Stimulated activated naive CD4-positive, alpha-beta T cell (primary cell): ENCODE data around the gene CYB5R4.
"Not testable (repeated sequence)": the region's sequence is repeated elsewhere in the genome, so short reads cannot be mapped to it uniquely, and the experiment has no call there.

Experiments
- DNase-seq, 6 experiments: peaks; one replicate each; lab custom pipeline; 2025; lab: John Stamatoyannopoulos, UW

The CYB5R4 gene

DNA sequence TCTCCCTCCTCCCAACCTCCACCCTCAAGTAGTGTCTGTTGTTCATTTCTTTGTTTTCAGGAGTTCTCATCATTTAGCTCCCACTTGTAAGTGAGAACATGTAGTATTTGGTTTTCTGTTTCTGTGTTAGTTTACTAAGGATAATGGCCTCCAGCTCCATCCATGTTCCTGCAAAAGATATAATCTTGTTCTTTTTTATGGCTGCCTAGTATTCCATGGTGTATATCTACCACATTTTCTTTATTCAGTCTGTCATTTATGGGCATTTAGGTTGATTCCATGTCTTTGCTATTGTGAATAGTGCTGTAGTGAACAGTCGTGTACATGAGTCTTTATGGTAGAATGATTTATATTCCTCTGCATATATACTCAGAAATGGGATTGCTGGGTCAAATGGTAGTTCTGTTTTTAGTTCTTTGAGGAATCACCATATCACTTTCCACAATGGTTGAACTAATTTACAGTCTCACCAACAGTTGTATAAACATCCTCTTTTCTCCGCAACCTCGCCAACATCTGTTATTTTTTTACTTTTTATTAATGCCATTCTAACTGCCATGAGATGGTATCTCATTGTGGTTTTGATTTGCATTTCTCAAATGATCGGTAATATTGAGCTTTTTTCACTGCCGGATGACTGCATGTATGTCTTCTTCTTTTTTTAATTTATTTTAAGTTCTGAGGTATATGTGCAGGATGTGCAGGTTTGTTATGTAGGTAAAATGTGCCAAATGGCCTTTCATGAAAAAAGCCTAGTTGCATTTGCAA lies 48.3 kb downstream of the CYB5R4 start:
- DNase-seq = not testable (repeated sequence)

- DNase-seq = no peak
These were observed 49.3 kb downstream of the CYB5R4 start for GRCh38 chr6:83908813-83909212.

- no peak for DNase-seq
These were observed 51.8 kb downstream of the CYB5R4 start for GRCh38 chr6:83911278-83911677.

GRCh38 chr6:83914953-83915352 lies 55.5 kb downstream of the CYB5R4 start:
- DNase-seq = no peak

- DNase-seq = no peak
These were observed 57.5 kb downstream of the CYB5R4 start for GRCh38 chr6:83917001-83917400.

DNA sequence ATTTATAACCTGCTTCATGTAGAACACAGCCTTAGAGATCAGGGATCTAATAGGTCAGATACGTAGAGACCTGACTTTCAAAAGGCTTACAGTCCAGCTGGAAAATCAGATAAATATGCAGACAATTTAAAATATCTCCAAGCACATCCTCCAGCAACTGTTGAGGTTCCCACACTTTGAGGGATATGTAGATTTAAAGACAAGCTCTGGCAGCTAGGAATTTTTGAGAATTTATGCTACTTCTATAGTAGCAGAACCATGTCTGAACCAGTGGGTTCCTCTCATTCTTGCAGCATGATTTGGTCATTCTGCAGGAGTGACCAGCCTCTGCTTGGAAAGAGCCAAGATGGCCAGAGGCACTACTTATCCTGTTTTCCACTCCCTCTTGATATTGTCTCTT lies 60.5 kb downstream of the CYB5R4 start:
- no peak for DNase-seq

DNA sequence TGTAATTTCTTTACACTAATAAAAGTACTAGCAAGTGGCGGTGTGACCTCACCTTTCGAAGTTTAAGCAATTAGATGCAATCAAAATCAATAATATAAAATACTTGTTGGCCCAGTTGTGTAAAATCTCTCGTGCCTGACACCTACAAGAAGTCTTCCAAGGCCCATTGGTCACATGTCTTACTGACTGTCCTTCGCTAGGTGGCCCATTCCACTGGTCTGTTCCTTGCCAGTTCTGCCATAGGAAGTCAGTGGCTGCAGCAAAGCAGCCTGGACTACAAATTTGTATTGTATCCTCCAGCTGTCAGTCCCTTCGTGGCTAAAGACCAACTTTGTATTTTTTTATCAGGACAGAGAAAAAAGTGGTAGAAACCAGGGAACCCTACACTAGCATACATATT lies 61.8 kb downstream of the CYB5R4 start:
- DNase-seq = no peak

- no peak for DNase-seq
These were observed 68.0 kb downstream of the CYB5R4 start for GRCh38 chr6:83927470-83927869.

DNA sequence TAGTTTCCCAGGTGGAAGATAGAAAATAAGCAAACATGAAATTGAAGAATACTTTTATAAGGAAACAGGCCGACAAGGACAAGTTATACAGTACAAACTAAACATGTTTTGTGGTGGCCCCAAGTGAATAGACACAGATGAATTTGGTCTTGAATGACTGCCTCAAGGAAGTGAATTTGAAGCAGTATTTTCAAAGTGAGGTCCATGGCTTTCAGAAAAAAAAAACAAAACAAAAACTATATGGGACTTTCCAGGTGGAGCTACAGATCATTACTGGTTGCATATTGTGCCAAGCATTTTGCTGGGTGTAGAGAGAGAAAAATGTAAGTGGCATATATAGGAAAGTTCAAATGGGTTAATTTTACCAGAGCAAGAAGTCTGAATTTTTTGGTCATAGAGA lies 68.8 kb downstream of the CYB5R4 start:
- DNase-seq = no peak

GRCh38 chr6:83946201-83946833 lies 86.8 kb downstream of the CYB5R4 start:
- DNase-seq = not testable (repeated sequence)

- not testable (repeated sequence) for DNase-seq
These were observed 88.5 kb downstream of the CYB5R4 start for GRCh38 chr6:83947983-83948382.

- DNase-seq = no peak
These were observed 89.4 kb downstream of the CYB5R4 start for GRCh38 chr6:83948851-83949250.

- not testable (repeated sequence) for DNase-seq
These were observed 91.9 kb downstream of the CYB5R4 start for GRCh38 chr6:83951423-83951822.

DNA sequence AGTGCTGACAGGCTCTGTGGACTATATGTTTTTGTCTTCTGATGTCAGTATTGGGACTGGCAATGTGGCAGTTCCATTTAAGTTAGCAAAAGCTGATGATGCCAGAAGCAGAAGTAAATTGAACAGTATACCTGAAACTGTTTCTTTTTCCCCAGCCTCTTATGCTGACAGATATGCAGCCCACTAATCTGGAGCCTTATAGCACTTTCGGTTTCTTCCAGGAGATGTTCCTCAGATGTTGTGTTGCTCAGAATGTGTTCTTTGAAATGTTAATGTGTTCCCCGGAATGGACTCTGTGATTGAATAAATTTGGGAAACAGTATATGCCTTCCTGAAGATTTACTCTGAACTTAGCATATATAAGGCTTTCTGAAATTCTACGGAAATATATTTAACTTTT lies 93.3 kb downstream of the CYB5R4 start:
- no peak for DNase-seq

DNA sequence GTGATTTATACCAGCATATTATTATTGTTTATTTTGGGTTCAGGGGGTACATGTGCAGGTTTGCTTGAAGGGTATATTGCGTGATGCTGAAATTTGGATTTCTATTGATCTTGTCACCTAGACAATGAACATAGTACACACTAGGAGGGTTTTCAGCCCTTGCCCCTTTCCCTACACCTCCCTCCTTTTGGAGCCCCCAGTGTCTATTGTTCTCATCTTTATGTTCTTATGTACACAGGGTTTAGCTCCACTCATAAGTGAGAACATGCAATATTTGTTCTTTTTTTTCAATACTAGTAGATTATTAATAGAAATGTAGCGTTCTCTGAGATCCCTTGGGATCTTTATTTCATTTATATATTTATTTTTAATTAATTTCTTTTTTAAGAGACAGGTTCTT lies 94.9 kb downstream of the CYB5R4 start:
- DNase-seq = no peak

- DNase-seq = no peak
These were observed 98.8 kb downstream of the CYB5R4 start for GRCh38 chr6:83958241-83958685.

DNA sequence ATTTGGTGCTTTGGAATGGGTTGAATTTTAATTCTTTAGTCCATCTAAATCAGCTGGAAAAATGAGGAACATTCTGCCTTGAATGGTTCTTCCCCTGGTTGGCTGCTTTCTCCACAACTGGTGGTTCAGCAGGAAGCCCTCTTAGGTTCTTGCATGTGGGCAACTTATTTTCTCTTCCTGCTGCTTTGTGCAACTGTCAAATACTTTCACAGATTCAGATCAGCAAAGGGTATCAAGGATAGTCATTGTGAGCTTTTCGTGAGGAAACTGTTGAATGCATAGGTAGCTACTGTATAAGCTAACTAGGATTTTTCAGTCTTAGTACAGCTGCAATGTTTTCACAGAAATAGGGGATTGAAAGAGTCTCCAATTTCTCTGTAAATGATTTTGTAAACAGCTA lies 101.2 kb downstream of the CYB5R4 start:
- DNase-seq = no peak

DNA sequence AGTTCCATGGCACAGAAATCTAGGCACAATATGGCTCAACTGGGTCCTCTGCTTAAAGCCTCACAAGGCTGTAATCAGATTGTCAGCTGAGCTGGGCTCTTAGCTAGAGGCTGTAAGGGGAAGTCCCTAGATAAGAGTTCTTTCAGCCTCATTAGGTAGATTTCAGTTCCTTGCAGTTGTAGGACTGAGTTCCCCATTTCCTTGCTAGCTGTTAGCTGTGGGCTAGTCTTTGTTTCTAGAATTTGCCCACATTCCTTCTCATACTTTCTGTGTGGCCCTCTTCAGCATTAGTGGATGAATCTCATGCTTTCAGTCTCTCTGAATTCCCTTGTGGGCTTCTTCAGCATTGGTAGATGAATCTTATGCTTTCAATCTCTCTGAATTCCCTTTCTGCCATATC lies 103.1 kb downstream of the CYB5R4 start:
- no peak for DNase-seq

DNA sequence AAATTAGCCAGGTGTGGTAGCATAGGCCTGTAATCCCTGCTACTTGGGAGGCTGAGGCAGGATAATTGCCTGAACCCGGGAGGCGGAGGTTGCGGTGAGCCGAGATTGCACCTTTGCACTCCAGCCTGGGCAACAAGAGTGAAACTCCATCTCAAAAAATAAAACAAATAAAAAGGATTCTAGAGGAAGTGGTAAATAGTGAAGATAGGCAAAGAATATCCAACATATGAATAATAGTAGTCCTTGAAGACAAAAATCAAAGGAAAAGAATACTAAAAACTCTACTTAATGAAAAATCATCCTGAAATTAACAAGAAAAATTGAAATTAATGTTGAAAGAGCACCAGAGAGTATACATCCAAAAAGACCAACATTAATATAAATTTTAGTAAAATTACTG lies 107.0 kb downstream of the CYB5R4 start:
- no peak for DNase-seq

- DNase-seq = no peak
These were observed 111.1 kb downstream of the CYB5R4 start for GRCh38 chr6:83970582-83970981.

DNA sequence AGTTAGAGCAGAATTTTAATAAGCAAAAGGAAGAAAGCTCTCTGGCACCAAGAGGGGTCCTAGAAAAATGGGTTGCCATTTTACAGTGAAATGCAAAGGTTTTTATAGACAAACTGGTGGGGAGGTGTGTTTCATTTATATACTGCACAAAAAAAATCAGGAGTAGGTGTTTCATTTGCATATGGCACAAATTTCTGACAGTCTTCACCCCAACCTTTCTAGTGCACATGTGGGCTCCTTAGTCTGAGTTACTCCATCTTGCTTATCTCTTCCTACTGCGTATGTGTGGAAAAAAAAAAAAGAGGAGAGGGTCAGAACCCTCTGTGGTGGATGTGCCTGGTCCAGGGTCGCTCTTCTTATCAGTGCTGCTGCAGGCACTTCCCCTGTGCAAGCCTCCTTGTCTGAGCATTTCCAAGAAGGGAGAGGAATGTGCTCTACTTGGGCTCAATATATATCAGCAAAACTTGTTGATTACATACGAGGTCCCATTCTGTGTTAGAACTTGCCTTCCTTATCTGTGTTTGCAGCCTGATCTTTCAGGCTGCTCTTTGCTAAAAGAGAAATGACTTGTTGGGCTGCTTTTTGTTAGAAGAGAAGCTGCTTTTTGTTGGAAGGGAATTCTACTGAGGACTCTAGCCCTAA lies 115.0 kb downstream of the CYB5R4 start:
- DNase-seq = no peak

GRCh38 chr6:83976037-83976755 lies 116.7 kb downstream of the CYB5R4 start:
- DNase-seq = no peak

- no peak for DNase-seq
These were observed 117.4 kb downstream of the CYB5R4 start for GRCh38 chr6:83976871-83977270.
